ENCODE data around the gene FUT8. TPM values are rescaled to one million over a fixed set of nuclear protein-coding genes. Genes with fewer than 3 reads are reported as not detected.

The FUT8 gene
- total and polyA plus RNA-seq, 2 of the 8 experiments (the other 6 are each of a cell fraction or from before 2014, with no cell fraction given), result 10.5 to 25.1 TPM

GRCh38 chr14:65461730-65462129, 49.2 kb downstream of the FUT8 start:
- Histone ChIP-seq H2BK20ac (ENCODE audit: low read length) (no peak overlapping the region), H4K5ac (ENCODE audit: insufficient read length, low read depth, low read length) (no peak overlapping the region), H3K14ac (ENCODE audit: insufficient read length) (no peak overlapping the region), H3K27me3 (replicated peaks in 1 of 4; ENCODE audit: control insufficient read depth in 3 of 4, extremely low read depth in 1 of 4, insufficient read depth in 3 of 4, low read length in 3 of 4) (no peaks in the 10 kb centered on the region), H2BK120ac (replicated peaks; ENCODE audit: low read depth, low read length) (no peak overlapping the region), H3K4ac (replicated peaks; ENCODE audit: insufficient read length, low read depth, low read length) (no peak overlapping the region), H2AK5ac (ENCODE audit: low read depth, low read length) (no peak overlapping the region), H4K20me1 (replicated peaks in 1 of 2; ENCODE audit: control insufficient read depth in 1 of 2, insufficient read depth in 2 of 2, low read length in 2 of 2) (no peaks in the 10 kb centered on the region), H3K18ac (ENCODE audit: extremely low read depth, low read length) (no peak overlapping the region), H3K79me1 (ENCODE audit: low read depth, low read length) (no peaks in the 10 kb centered on the region), H4K91ac (replicated peaks; ENCODE audit: insufficient read length, low read length) (no peak overlapping the region), H3K9me3 (ENCODE audit: insufficient read depth in 2 of 2, low read depth in 1 of 2, low read length in 1 of 2) (no peaks in the 10 kb centered on the region), H3K36me3 (ENCODE audit: control insufficient read depth in 2 of 4, insufficient read depth in 4 of 4, low read length in 3 of 4) (no peaks in the 10 kb centered on the region), H4K8ac (ENCODE audit: extremely low read depth, insufficient read depth, low read length) (no peak overlapping the region), H3K56ac (replicated peaks; ENCODE audit: insufficient read length, low read depth, low read length) (no peak overlapping the region), H3K4me3 (ENCODE audit: extremely low read depth in 1 of 4, insufficient read depth in 2 of 4, low read depth in 3 of 4, low read length in 4 of 4) (no peak overlapping the region), H2BK5ac (ENCODE audit: low read depth, low read length) (no peak overlapping the region), H3K79me2 (ENCODE audit: control insufficient read depth in 1 of 2, insufficient read depth in 2 of 2, low read length in 2 of 2) (no peaks in the 10 kb centered on the region; a peak in 1 of 4 replicates), H2AFZ (ENCODE audit: low read length) (no peak overlapping the region), H2BK15ac (ENCODE audit: low read length) (no peak overlapping the region), H3K23ac (ENCODE audit: insufficient read length) (no peak overlapping the region), H3K23me2 (ENCODE audit: low read depth, low read length) (no peaks in the 10 kb centered on the region), H3K9ac (replicated peaks in 1 of 4; ENCODE audit: extremely low read depth in 1 of 4, low read depth in 3 of 4, low read length in 3 of 4) (no peak overlapping the region), H3K4me1 (replicated peaks in 1 of 4; ENCODE audit: control insufficient read depth in 3 of 4, insufficient read depth in 4 of 4, low read length in 3 of 4) (peaks cover 0 to 2% (median 0%) of the 10 kb centered on the region in 4 experiments; a peak in 1 of 7 replicates), H3K27ac (ENCODE audit: low read depth, low read length) (no peak overlapping the region), H2BK12ac (ENCODE audit: low read depth, low read length) (no peak overlapping the region), H3K4me2 (ENCODE audit: insufficient read depth in 1 of 2, low read depth in 2 of 2, low read length in 2 of 2) (no peak overlapping the region)
- FAIRE-seq (no peak), DNase-seq (ENCODE audit: low read depth in 1 of 2, low spot score in 2 of 2) (no peak)
- ChIA-PET CTCF (ENCODE audit: partially characterized antibody) (interaction anchor here (1.5 kb wide), 1 partner anchor 46 kb away, joined by 6 read pairs; no protein-coding TSS in a partner anchor), POLR2A (ENCODE audit: partially characterized antibody) (no interaction called here)
- WGBS, 2 experiments (ENCODE audit: extremely low coverage in 1 of 2, insufficient coverage in 1 of 2, insufficient read length in 1 of 2, insufficient replicate concordance in 2 of 2, low coverage in 1 of 2, low lambda C conversion rate in 2 of 2, missing lambda C conversion rate in 1 of 2), result 89% methylated on average over 2 of the region's 2 CpGs; no CpG with 5 or more reads in 1 of the 2 experiments
- TF ChIP-seq TBP (IDR thresholded peaks at IDR 0.05; ENCODE audit: low read depth, low read length) (no peak), EZH2 (IDR thresholded peaks at IDR 0.05; ENCODE audit: low read depth, low read length, severe bottlenecking) (no peak), PHF8 (conservative IDR thresholded peaks at IDR 0.05; ENCODE audit: low read depth, low read length) (no peak), RNF2 (IDR thresholded peaks at IDR 0.05; ENCODE audit: borderline replicate concordance, low read depth, low read length, missing control alignments, poor library complexity, severe bottlenecking) (no peak), EP300 (IDR thresholded peaks at IDR 0.05; ENCODE audit: borderline replicate concordance in 1 of 2, low read depth in 2 of 2, low read length in 2 of 2) (no peak), SUZ12 (IDR thresholded peaks at IDR 0.05; ENCODE audit: low read length) (no peak), CHD1 (IDR thresholded peaks at IDR 0.05; ENCODE audit: low read depth, low read length) (no peak), TAF1 (IDR thresholded peaks at IDR 0.05; ENCODE audit: low read depth, low read length) (no peak), TEAD4 (IDR thresholded peaks at IDR 0.05; ENCODE audit: low read depth, low read length) (no peak)
- TF ChIP-seq, protein P1, sequence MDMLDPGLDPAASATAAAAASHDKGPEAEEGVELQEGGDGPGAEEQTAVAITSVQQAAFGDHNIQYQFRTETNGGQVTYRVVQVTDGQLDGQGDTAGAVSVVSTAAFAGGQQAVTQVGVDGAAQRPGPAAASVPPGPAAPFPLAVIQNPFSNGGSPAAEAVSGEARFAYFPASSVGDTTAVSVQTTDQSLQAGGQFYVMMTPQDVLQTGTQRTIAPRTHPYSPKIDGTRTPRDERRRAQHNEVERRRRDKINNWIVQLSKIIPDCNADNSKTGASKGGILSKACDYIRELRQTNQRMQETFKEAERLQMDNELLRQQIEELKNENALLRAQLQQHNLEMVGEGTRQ (IDR thresholded peaks at IDR 0.05; ENCODE audit: low read length), result no peak

Measured in H1 (cell line).